Activated naive CD4-positive, alpha-beta T cell treated with anti-CD3 and anti-CD28 coated beads, Interleukin-2, amount 50 U/mL, for 16 hours (primary cell): Measurements from ENCODE around the gene TERC.
"Not testable (repeated sequence)": the region's sequence is repeated elsewhere in the genome, so short reads cannot be mapped to it uniquely, and the experiment has no call there.

Experiments used
- DNase-seq: peaks from one replicate; pipeline ENCODE4 v3.0.0-alpha.2; 2020

TERC gene

DNA sequence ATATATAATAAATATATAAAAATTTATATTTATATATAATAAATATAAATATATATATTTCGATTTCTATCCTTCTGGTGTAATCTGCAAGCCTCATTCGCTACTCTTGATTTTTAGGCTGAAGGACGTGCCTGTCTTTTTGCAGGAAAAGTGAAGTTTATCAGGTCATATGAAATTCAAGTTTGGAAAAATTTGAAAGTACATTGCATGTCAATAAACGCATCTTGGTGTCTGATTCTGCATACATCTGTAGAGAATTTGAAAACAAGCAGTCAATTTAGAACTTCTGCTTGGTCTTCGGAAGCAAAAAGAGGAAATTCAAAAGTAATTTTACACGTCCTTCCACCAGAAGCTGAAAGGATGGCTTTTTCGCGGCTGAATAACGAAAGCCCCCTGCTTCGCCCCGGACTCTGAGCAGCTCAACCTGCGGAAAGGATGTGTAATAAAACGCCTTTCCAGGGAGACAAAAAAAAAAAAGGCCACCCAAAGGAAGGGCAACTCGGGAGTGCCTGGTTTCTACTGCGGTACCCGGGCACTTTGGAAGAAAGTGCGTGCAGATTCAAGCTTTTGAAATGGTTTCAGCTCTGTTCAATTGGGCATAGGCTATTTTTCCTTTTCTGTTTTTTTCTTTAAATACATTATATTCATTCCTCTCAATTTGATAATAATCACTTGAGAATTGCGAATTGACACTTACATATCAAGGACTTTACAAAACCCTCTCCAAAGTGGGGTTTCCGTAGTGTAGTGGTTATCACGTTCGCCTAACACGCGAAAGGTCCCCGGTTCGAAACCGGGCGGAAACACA, 6.8 kb upstream of the TERC start:
- peak; percentile 54 for DNase-seq

DNA sequence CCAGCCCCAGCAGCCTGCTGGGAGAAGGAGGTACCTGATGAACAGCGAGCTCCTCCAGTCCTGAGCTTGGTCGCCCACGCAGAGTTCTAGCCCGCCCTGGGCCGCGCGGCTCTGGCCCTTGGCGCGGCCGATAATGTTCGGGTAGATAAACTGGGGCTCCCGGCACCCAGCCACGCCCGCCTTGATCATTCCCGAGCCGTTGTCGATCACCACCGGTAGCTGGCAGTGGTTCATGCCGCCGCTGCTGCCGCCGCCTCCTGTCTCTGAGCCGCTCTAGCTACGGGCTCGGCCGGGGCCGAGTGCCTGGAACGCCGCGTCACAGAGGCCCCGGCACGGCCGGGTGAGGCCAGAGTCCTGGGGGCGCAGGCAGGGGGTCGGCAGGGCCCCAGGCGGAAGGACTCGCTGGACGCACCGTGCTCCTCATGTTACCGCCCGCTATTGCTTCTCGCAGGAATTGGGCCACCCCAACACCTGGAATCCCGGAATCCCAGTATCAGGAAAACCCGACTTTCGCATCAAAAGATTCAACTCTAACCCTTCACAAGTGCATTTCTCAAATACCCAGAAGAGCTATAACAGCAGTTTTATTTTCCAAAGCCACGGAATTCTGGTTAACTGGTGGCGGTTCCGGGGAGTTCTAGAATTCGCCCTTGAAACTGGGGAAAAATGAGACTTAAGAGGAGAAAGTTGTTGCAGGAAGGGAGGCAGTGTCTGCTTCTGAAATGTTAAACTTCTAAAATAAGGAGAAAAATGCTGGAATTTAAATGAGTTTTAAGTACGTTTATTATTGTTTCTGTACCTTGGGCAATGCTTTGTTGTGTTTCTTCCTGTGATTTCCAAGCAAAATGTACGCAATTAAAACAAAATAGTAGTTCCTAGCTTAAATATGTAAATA, 4.7 kb upstream of the TERC start, which contains the start of gene ACTRT3:
Gene ACTRT3 (minus strand): TSS at position 275 of the 895 bp plus-strand sequence. CDS start 41 bp downstream, at position 234.
- peak; percentile 61 for DNase-seq

DNA sequence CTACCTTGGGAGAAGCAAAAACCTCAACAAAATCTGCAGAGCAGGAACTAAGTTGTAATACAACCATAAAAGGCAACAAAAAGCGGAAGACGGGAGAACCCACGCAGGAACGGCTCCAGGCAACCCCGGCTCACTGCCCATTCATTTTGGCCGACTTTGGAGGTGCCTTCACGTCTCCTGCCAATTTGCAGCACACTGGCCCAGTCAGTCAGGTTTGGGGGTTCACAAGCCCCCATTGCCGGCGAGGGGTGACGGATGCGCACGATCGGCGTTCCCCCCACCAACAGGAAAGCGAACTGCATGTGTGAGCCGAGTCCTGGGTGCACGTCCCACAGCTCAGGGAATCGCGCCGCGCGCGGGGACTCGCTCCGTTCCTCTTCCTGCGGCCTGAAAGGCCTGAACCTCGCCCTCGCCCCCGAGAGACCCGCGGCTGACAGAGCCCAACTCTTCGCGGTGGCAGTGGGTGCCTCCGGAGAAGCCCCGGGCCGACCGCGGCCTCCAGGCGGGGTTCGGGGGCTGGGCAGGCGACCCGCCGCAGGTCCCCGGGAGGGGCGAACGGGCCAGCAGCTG, 463 bp downstream of the TERC start:
- peak; percentile 61 for DNase-seq

DNA sequence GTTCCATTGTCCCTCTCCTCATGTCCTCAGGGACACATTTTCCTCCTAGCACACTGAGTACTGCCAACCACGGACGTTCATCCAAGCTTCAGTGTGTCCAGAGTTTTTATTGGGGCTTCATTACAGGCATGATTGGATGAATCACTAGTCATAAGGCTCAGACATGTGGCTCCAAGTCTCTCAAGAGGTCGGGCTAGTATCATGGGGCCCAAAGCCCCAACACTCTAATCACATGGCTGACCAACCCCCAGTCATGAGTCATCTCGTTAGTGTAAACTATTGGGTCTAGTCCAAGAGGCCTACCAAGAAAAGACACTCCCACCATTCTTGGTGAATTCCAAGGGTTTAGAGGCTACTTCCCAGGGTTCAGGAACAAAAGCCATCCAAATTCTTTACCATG, 4.4 kb downstream of the TERC start:
- no peak for DNase-seq

DNA sequence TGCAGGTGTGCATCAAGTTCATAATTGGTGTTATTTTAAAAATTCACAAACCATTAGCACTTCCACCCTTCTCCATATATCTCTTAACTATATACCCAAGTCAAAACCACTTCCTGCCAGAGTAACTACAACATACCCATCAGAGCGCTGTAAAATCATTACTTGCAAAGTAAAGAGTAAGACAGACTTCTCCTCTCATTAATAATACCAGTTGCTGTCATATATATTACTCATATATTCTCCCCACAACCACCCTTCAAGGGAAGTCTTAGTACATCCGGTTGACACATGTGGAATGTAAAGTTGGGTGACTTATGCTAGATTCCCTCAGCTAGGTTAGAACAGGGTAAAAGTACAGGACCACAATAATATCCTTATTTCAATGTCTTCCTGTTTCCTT, 5.6 kb downstream of the TERC start:
- DNase-seq, result no peak

DNA sequence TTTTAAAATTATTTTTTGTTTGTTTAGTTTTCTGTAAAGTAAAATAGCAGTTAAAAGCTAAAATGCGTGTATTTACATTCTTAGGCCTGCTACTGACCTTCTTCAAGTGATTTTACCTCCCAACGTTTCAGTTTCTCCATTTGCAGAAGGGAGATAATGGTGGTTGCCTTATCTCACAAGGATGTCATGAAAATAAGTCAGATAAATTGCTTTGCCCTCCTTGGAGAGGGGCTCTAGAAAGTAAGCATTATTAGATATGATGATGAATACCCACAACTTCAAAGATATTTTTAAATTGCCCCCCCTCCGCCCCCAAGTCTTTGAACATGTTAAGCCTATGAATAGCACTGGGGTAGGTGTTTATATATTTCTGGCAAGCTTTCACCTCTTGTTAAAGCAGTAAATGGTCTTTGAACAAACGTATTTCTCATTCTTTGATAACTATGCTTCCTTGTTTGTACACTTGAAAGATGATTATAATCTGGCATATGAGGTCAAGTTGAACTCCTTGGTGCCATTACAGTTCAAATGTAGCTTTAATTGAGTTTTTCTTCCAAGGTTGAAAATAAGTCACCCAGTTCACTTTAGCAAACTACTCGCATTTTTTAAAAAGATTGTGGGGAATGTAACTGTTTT, 6.4 kb downstream of the TERC start:
- DNase-seq, result no peak

DNA sequence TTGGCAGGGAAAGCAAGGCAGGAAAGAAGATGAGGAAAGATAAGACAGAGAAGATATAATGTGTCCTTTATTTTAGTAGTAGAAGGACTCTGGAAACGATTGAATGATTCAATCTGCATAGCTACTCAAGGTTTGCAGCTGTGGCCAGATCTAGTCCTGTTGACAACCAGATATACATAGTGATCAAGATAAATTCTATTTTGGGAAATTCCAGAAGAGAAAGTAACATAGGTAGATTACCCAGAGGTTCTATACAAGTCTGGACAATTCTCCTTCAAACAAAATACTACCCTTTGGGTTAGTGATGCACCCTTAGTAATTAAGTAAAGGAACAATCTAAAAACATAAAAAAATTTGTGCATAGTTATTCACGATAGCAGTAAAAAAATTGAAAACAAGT, 9.4 kb downstream of the TERC start:
- DNase-seq, result no peak

DNA sequence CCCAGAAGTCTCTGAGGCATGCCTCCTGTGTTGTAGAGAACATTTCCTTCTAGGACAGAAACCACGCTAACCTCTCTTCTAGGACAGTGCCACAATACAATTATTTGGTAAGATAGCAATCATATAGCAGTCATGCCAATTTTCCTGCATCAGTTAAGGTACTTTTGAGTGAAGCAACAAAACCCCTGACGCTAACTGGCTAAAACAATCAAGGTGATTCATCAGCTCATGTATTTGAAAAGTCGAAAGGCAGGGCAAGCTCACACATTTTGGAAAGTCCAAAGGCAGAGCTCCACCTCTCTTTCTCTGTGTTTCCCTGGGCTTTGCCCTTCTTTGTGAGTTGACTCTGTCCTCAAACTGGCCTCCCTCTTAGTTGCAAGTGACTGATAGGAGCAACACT, 10.1 kb downstream of the TERC start:
- no peak for DNase-seq

DNA sequence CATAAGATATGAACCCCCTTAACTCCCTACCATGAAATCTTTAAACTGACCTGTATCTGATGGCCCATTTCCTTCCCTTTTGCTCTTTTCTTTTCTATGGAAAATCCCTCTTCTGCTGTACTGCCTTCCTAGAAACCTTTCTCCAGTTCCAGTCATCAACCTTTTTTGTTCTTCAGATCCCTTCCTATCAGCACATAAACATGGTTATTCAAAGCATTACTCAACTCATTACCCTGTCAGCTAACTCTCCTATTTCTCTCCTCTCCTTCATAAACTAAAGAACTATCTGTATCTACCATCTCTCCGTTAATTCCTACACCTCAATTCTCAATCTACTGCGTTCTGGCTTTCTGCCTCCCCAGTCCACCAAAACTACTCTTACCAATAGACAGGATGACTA, 13.0 kb downstream of the TERC start:
- DNase-seq, result no peak

DNA sequence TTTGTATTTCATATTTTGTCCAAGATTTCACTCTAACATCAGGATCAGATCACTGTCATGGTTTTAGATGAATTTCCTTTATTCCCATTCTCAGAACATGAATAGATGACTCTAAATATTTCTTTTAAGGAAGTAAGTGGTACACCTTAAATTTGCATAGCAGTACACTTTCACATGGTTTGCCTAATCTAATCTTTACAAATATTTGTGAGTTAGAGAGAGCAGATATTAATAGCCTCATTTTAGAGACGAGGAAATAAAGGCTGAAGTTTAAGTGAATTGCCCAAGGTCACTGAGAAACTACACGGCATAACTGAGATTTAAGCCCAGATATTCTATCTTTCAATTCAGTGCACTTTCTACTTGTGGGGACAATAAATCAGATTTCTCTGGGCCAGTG, 14.2 kb downstream of the TERC start:
- DNase-seq, result no peak

DNA sequence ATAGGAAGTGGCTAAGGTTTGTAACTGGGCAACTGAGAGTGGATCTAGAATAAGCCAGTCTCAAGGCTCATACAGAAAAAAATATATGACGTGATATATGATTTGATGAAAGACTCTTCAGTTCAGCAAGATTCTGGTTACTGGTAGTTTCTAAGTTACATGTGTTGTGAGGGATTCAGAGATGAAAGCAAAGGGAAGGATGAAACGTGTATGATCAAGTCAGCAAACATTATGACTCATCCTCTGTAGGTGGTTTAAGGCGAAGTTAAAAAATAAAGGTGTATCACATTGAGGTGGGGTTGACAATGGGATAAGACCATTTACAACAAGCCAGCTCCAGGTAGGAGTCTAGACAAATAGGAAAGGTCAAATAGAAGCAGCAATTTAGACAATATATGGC, 16.2 kb downstream of the TERC start:
- no peak for DNase-seq

DNA sequence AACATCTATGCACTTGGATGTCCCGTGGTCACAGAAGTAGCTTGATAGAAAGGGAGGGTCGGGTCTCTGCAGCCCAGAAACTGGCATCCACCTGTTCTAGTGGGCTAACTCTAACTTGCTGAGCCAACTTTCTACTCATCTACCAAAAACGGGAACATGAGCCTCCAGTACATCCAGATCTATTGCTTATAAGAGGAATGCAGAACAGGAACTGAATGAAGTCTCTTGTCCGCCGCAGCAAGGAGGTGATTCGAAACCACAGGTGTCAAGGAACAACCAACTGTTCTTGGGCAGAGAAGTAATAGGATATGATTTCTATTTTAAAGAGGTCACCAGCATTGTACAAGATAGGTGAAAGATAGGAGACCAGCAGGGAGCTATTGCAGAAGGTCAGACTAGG, 17.9 kb downstream of the TERC start:
- DNase-seq, result no peak

DNA sequence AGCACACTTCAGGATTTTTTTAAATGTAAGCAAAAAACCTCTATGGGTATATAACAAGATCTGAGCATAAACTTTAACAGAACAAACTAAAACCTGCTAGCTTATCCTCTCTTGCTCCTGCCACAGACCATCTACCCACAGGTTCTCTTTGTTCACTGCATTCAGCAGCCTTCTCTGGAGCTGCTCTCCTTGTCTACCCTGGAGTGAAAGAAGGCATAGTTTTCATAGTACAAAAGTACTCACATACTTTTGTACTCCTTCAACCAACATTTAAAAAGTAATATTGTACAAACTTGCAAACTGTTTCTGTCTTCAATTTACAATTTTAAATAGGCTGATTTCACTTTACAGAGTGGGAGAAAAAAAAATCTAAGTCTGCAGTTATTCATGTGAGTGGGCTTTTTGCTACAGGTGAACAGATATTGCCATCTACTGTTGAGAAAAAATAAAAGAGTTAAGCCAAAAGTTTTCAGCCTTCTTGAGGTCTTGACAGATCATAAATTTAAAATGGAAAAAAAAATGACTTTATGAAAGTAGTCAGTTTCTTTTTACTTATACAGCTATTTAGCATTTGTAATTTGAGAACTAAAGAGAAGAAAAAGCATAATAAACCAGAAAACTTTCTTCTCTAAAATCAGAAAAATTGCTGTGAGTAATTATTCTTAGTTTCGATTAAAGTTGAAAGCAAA, 20.4 kb downstream of the TERC start:
- DNase-seq, result no peak

DNA sequence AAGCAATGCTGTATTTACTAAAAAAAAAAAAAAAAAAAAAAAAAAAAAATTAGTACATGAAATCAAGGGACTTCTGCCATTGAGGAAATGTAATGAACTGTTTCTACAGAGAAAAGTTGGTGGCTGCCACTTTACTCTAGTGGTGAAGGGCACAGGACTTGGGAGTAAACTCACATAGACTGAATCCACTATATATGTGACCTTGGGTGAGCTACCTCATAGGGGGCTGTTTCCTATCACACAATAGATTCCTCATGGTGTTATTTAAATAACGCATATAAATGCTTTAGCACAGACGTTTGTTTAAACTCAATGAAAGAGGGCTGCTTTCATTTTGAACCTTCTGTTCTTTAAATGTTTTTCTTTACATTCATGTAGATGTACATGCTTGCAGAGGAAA, 25.8 kb downstream of the TERC start:
- no peak for DNase-seq

DNA sequence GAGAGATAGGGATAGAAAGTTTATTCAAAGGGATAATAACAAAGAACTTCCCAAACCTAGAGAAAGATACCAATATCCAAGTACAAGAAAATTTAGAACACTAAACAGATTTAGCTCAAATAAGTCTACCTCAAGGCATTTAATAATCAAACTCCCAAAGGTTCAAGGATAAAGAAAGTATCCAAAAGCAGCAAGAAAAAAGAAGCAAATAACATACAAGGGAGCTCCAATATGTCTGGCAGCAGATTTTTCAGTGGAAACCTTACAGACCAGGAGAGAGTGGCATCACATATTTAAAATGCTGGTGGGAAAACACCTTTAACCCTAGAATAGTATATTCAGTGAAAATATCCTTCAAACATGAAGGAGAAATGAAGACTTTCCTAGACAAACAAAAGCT, 33.0 kb downstream of the TERC start:
- not testable (repeated sequence) for DNase-seq

DNA sequence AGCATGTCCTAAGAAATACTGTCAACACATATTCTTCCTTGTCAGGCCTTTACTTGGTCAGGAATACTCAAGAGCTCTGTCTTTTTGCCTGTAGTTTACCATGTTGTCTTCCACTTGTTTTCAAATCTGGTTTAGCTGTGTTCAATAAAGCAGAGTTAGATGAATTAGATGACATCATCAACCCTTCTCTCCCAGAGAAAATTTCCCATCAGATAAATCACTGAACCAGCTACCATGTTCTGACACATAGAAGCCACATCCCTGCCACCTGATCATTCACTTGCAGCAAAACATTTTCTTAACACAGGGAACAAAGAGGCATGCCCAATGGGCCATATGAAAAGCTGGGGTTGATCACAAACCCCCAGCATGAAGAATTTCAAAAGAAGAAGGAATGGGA, 42.1 kb downstream of the TERC start:
- DNase-seq, result no peak

DNA sequence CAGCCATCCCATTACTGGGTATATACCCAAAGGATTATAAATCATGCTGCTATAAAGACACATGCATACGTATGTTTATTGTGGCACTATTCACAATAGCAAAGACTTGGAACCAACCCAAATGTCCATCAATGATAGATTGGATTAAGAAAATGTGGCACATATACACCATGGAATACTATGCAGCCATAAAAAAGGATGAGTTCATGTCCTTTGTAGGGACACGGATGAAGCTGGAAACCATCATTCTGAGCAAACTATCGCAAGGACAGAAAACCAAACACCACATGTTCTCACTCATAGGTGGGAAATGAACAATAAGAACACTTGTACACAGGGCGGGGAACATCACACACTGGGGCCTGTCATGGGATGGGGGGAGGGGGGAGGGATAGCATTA, 46.4 kb downstream of the TERC start:
- not testable (repeated sequence) for DNase-seq
